GM21619 (cell line): ENCODE measurements around the gene ADPRS.

ENCODE experiments used
- ATAC-seq: cut with Tn5 transposase; IDR thresholded peaks from one replicate; pipeline ENCODE4 v1.9.1; 2021; ENCODE audit not compliant: unreplicated experiment

ADPRS gene

GRCh38 chr1:36087233-36088123 is 1.2 kb upstream of the ADPRS start:
- ATAC-seq = no peak

GRCh38 chr1:36088265-36088576 is 471 bp upstream of the ADPRS start:
- no peak for ATAC-seq

DNA sequence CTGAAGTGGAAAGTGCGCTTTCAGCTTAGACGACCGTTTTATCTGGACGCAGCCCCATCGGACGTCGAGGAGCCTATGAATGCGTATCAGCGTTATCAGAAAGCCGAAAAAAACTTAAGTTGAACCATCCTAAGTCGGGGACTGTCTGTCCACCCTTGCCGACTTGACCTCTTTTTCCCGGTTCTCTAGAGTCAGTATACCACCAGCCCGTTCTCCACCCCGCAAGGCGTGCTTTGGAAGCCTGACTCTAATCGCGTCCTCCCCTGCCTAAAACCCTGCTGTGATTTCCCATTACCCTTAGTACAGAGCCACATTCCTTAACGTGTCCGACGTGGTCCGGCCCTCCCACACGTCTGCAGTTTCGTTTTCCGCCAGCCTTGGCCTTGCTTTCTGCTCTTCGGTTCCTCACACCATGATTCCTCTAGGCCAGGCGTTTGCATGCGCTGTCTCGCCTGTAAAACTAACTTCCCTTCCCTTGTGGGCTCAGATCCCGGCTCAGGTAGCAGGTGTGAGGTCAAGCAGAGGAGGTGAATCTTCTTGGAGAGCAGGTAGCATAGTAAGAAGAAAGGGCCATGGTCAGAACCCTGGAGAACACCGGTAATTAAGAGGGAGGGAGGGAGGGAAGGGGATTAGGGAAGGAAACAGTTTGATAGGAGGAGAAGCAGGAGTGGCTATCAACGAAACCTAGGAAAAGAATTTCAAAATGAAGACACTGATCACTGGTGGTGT is 865 bp downstream of the ADPRS start:
- no peak for ATAC-seq

GRCh38 chr1:36091141-36091540 is 2.4 kb downstream of the ADPRS start:
- no peak for ATAC-seq

DNA sequence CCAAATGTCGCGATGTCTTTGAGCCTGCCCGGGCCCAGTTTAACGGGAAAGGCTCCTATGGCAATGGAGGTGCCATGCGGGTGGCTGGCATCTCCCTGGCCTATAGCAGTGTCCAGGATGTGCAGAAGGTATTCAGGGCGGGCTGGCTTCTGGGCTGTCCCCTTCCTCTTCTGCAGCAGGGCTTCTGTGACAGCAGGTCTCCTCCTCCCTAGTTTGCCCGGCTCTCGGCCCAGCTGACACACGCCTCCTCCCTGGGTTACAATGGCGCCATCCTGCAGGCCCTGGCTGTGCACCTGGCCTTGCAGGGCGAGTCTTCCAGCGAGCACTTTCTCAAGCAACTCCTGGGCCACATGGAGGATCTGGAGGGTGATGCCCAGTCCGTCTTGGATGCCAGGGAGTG is 3.0 kb downstream of the ADPRS start:
- ATAC-seq = no peak

DNA sequence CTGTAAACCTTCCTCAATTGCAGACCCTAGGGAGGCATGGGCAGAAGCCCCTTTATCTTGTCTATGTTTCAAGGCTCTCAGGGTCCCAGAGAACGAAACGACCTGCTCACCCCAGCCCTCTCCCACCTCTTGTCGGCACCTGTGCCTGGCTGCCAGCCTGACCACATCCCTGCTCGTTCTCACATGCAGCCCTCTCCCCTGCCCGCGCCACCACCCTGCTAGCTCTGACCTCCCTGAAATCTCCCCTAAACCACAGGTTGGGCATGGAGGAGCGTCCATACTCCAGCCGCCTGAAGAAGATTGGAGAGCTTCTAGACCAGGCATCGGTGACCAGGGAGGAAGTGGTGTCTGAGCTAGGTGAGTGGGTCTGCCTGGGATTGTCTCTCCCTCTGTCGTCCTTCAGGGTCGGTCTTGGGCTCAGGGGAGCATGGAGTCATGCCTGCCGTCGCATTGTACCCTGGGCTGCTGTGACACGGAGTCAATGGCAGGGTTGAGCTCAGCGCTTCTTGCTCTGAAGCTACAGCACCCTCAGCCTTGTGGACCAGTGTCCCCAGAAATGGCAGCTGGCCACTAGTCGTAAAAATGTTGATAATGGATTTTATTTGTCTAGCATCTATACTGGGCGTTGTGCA is 3.6 kb downstream of the ADPRS start:
- ATAC-seq = no peak

- ATAC-seq = no peak
Measured at GRCh38 chr1:36092798-36093185, 4.1 kb downstream of the ADPRS start.

- no peak for ATAC-seq
Measured at GRCh38 chr1:36093226-36093625, 4.5 kb downstream of the ADPRS start.

GRCh38 chr1:36093929-36094328 is 5.2 kb downstream of the ADPRS start:
- no peak for ATAC-seq

DNA sequence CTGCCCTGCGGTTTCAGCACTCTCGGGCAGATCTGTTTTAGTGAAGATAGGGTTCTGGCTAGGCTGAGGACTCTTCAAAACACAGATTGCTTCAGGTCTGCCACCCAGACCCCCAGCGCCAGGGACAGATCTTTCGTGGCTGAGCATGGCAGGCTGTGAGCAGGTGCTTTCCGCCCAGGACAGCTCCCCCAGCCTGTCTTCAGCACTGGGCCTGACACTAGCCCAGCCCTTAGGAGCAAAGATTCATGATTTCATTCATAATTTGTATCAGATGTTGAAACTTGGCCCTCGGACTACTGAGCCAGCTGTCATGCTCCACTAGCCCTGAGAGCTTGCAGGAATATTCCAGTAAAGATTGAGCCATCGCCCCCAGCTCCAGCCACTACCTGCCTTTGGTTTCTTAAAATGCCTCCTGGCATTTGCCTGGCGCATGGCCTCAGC is 5.9 kb downstream of the ADPRS start:
- no peak for ATAC-seq

DNA sequence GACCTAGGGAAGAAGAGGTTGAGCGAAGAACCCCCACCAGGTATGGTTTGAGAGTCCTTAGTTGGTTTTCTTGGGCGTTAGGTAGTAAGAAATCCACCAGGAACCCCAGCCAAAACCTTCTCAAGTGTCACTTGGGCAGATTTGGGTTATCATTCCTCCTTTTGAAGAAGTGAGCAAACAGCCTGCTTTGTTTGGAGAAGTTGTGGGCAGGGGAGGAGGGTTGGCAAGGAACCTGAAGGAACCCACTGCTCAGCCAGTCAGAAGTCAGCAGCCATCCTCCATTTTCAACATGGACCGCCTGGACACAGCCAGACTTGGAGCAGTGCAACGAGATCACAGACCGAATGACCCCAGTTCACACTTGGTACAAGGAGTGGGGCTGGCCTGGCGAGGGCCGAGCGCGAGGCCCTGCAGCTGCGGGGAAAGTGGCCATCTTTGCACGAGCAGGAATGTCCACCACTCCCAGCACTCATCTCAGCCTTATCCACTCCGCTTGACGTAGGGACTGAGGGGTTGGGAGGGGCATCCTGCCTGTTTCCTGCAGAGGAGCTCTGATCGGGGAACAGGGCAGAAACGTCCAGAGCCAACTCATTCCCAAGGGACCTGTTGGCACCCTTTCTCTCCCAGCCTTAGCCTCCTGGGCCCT is 7.2 kb downstream of the ADPRS start:
- ATAC-seq = no peak

DNA sequence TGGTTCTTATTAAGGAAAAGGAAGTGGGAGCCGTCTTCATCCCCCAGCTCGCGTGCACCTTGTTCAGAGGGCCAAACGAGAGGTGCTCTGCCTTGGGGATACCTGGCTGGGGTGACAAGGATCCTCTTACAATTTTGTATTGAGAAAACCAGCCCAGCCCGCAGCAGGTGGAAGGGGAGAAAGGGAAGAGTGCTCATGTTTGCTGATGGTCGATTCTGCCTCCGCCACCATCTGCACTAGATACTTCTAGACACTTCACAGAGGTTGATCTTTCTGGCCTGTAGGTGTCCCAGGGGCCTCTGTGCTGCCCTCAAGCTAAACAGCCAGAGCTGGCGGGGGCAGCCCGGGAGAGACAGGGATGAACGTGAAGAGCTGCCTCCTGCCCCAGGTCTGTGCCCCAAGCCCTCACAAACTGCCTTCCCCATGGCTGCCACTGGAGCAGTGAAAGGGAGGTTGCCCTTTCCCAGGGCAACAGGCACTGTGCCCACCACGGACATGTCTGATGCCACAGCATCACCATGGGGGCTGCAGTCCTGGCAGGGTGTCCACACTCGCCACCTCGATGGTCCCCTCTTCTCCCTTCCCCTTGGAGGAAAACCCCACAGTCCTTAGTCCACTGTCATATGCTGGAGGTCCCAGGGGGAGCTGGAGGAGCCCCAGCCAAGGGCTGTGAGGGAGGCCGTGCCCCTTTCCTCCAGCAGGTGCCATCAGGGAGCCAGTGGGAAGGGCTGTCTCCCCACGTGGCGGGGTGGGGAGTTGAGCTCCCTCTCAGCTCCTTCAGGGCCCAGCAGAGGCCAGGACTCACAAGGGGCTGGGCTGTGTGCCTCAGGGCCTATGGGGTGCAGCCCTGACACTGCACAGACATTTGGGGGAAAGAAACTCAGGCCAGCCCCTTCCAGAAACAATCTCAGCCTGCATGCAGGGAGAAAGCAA is 8.1 kb downstream of the ADPRS start:
- no peak for ATAC-seq

GRCh38 chr1:36097693-36098585 is 9.2 kb downstream of the ADPRS start:
- no peak for ATAC-seq

DNA sequence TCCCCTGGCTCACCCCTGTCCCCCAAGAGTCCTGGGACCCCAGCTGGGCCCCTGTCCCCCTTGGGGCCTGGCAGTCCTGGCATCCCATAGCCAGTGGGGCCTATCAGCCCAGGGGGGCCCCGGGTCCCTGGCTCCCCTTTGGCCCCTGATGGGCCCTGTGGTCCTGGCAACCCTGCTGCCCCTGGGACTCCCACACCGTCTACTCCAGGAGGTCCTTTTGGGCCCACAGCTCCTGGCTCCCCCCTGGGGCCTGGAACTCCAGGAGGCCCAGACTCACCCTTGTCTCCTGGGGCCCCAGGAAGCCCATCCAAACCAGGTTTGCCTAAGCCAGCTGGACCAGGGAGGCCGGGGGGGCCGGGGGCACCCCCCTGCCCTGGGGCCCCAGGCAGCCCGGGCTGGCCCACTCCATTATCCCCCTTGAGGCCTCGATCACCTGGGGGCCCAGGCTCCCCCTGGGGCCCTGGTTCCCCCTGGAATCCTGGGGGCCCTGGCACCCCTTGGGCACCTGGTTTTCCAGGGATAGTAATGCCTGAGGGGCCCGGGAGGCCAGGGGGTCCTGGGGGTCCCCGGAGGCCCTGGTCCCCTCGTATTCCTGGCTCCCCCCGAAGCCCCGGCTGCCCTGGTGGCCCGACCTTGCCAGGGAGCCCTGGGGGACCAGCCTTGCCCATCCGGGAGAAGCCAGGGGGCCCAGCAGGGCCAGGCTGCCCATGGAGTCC is 10.1 kb downstream of the ADPRS start:
- ATAC-seq = no peak

DNA sequence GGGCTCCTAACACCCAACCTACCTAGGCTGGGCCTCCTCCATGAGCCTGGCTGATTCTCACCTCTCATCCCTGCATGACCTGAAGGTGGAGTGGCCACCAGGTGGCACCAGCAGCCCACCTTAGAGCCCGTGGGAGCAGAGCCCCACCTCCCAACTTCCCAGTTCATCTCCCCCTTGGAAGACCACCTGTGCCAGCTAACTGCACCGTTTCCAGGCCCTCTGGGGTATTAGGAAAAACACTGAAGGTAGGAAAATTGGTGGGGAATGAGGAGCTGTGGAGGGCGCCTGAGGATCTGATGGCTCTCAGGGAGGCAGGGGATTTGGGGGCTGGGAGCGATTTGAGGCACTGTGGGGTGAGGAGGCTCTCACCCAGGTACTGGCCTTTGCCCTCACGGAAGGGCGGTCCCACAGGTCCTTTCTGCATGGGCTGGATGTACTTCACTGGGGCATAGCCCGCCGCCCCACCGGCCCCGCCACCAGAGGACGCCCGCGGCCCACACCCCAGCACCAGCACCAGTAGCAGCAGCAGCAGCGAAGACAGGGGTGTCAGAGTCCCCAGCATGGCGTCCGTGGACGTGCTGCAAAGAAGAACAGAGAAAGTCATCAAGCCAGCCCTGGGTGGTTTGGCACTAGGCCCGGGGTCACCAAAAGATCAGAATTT is 11.1 kb downstream of the ADPRS start:
- no peak for ATAC-seq

DNA sequence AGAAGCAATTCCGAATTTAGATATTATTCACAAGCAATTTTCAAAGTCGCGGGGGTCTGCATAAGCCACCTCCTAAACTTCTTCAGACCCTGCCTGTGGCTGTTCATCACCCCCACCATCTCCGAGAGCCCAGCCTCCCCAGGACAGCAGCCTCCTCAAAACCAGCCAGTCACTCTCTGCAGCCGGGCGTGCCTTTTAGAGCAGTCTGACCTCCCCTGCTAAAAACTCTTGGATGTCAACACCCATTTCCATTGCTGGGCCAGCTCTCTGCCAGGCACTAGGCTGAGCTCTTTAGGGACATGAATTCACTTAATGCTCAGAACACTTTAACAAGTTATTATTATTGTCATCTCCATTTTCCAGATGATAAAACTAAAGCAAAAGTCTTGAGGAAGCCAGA is 11.7 kb downstream of the ADPRS start:
- no peak for ATAC-seq

DNA sequence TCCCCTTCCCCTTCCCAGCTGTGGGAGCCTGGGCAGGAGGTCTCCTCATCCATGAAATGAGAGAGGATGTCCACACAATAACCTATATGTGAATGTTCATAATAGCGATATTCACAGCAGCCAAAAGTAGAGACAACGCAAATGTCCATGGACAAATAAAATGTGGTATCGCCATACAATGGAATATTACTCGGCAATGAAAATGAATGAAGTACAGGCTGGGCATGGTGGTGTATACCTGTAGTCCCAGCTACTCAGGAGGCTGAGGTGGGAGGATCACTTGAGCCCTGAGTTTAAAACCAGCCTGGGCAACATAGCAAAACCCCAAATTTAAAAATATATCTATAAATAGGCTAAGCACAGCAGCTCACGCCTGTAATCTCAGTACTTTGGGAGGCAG is 12.9 kb downstream of the ADPRS start:
- ATAC-seq = no peak

- ATAC-seq = no peak
Measured at GRCh38 chr1:36106269-36106668, 17.6 kb downstream of the ADPRS start.
